ENCODE results near the gene RHD. TPM values are rescaled to one million over a fixed set of nuclear protein-coding genes. Genes with fewer than 3 reads are reported as not detected.

RHD gene
- total RNA-seq, 1 donor from 2014 or later, result 0.38 TPM

DNA sequence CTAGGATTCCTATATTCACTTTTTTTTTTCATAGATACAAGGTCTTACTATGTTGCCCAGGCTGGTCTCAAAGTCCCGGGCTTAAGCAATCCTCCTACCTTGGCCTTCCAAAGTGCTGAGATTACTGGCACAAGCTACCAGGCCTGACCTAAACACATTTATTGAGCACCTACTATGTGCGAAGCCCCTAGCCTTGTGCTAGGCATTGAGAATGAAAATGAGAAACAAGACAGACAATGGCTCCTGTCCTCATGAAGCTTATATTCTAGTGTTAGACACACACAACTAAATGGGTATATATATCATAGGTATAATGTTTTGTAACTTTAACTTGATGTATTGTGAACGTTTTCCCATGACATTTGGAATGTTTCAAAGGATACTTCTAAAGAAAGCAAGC is 77.3 kb downstream of the RHD start:
- H3K27me3 Mint-ChIP-seq (ENCODE audit: unreplicated experiment), result no peaks in the 10 kb centered on the region
- H3K27ac Mint-ChIP-seq (ENCODE audit: unreplicated experiment), result no peak overlapping the region
- peaks cover 12% of the 10 kb centered on the region for H3K36me3 Mint-ChIP-seq (ENCODE audit: low read depth, unreplicated experiment)
- no peak overlapping the region for H3K4me3 Mint-ChIP-seq (ENCODE audit: unreplicated experiment)
- DNase-seq (ENCODE audit: low spot score), result no peak
- TF ChIP-seq, protein P1, sequence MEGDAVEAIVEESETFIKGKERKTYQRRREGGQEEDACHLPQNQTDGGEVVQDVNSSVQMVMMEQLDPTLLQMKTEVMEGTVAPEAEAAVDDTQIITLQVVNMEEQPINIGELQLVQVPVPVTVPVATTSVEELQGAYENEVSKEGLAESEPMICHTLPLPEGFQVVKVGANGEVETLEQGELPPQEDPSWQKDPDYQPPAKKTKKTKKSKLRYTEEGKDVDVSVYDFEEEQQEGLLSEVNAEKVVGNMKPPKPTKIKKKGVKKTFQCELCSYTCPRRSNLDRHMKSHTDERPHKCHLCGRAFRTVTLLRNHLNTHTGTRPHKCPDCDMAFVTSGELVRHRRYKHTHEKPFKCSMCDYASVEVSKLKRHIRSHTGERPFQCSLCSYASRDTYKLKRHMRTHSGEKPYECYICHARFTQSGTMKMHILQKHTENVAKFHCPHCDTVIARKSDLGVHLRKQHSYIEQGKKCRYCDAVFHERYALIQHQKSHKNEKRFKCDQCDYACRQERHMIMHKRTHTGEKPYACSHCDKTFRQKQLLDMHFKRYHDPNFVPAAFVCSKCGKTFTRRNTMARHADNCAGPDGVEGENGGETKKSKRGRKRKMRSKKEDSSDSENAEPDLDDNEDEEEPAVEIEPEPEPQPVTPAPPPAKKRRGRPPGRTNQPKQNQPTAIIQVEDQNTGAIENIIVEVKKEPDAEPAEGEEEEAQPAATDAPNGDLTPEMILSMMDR (IDR thresholded peaks at IDR 0.05; ENCODE audit: unreplicated experiment), result no peak
- H3K9me3 Mint-ChIP-seq (ENCODE audit: unreplicated experiment), result no peaks in the 10 kb centered on the region
- H3K4me1 Mint-ChIP-seq (ENCODE audit: unreplicated experiment), result no peaks in the 10 kb centered on the region

GRCh38 chr1:25355841-25356395 is 83.6 kb downstream of the RHD start:
- H3K36me3 Mint-ChIP-seq (ENCODE audit: low read depth, unreplicated experiment), result peaks cover 28% of the 10 kb centered on the region
- TF ChIP-seq, protein P1 (IDR thresholded peaks at IDR 0.05; ENCODE audit: unreplicated experiment), result no peak
- H3K4me1 Mint-ChIP-seq (ENCODE audit: unreplicated experiment), result no peaks in the 10 kb centered on the region
- H3K9me3 Mint-ChIP-seq (ENCODE audit: unreplicated experiment), result no peaks in the 10 kb centered on the region
- no peak overlapping the region for H3K4me3 Mint-ChIP-seq (ENCODE audit: unreplicated experiment)
- no peaks in the 10 kb centered on the region for H3K27me3 Mint-ChIP-seq (ENCODE audit: unreplicated experiment)
- H3K27ac Mint-ChIP-seq (ENCODE audit: unreplicated experiment), result no peak overlapping the region
- DNase-seq (ENCODE audit: low spot score), result no peak

GRCh38 chr1:25356441-25356840 is 84.1 kb downstream of the RHD start:
- H3K27ac Mint-ChIP-seq (ENCODE audit: unreplicated experiment), result no peak overlapping the region
- H3K4me1 Mint-ChIP-seq (ENCODE audit: unreplicated experiment), result peaks cover under 1% of the 10 kb centered on the region
- TF ChIP-seq, protein P1 (IDR thresholded peaks at IDR 0.05; ENCODE audit: unreplicated experiment), result no peak
- H3K27me3 Mint-ChIP-seq (ENCODE audit: unreplicated experiment), result no peaks in the 10 kb centered on the region
- H3K36me3 Mint-ChIP-seq (ENCODE audit: low read depth, unreplicated experiment), result peaks cover 28% of the 10 kb centered on the region
- no peak for DNase-seq (ENCODE audit: low spot score)
- H3K4me3 Mint-ChIP-seq (ENCODE audit: unreplicated experiment), result no peak overlapping the region
- H3K9me3 Mint-ChIP-seq (ENCODE audit: unreplicated experiment), result no peaks in the 10 kb centered on the region

GRCh38 chr1:25356848-25357247 is 84.5 kb downstream of the RHD start:
- H3K9me3 Mint-ChIP-seq (ENCODE audit: unreplicated experiment), result no peaks in the 10 kb centered on the region
- peaks cover 4% of the 10 kb centered on the region for H3K4me1 Mint-ChIP-seq (ENCODE audit: unreplicated experiment)
- H3K4me3 Mint-ChIP-seq (ENCODE audit: unreplicated experiment), result no peak overlapping the region
- H3K27me3 Mint-ChIP-seq (ENCODE audit: unreplicated experiment), result no peaks in the 10 kb centered on the region
- H3K36me3 Mint-ChIP-seq (ENCODE audit: low read depth, unreplicated experiment), result peaks cover 31% of the 10 kb centered on the region
- no peak overlapping the region for H3K27ac Mint-ChIP-seq (ENCODE audit: unreplicated experiment)
- DNase-seq (ENCODE audit: low spot score), result no peak
- TF ChIP-seq, protein P1 (IDR thresholded peaks at IDR 0.05; ENCODE audit: unreplicated experiment), result no peak

DNA sequence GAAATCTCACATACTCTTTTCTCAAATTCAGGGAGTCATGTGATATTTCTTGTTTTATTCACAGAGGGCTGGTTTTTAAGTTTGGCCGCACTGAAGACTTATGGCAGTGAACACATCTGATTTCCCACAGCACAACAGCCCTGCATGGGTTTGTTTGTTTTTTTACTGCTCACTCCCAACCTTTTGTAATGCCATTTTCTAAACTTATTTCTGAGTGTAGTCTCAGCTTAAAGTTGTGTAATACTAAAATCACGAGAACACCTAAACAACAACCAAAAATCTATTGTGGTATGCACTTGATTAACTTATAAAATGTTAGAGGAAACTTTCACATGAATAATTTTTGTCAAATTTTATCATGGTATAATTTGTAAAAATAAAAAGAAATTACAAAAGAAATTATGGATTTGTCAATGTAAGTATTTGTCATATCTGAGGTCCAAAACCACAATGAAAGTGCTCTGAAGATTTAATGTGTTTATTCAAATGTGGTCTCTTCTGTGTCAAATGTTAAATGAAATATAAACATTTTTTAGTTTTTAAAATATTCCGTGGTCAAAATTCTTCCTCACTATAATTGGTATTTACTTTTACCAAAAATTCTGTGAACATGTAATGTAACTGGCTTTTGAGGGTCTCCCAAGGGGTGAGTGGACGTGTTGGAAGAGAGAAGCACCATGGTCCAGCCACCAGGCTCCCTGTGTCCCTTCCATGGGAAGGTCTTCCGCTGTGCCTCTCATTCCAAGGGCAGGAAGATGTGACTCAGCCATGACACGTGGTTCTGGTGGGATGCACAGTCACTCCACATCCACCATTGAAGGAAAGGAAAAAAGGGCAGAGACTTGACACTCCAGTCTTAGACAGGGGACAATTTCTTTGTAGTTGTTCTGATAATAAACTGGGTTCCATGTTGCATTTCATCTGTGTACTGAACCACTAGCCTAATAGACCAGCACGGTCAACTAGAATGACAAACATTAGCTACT is 88.6 kb downstream of the RHD start:
- Mint-ChIP-seq H3K27ac (ENCODE audit: unreplicated experiment) (no peak overlapping the region), H3K27me3 (ENCODE audit: unreplicated experiment) (no peaks in the 10 kb centered on the region), H3K36me3 (ENCODE audit: low read depth, unreplicated experiment) (peaks cover 29% of the 10 kb centered on the region), H3K4me1 (ENCODE audit: unreplicated experiment) (peaks cover 9% of the 10 kb centered on the region), H3K4me3 (ENCODE audit: unreplicated experiment) (no peak overlapping the region), H3K9me3 (ENCODE audit: unreplicated experiment) (no peaks in the 10 kb centered on the region)
- TF ChIP-seq, protein P1 (IDR thresholded peaks at IDR 0.05; ENCODE audit: unreplicated experiment), result no peak
- no peak for DNase-seq (ENCODE audit: low spot score)

Data from endothelial cell (in vitro differentiated cells).